ENCODE data around the gene MRPL11. TPM values are rescaled to one million over a fixed set of nuclear protein-coding genes. Genes with fewer than 3 reads are reported as not detected.

The MRPL11 gene
- total RNA-seq, 1 donor: 22.6 TPM

DNA sequence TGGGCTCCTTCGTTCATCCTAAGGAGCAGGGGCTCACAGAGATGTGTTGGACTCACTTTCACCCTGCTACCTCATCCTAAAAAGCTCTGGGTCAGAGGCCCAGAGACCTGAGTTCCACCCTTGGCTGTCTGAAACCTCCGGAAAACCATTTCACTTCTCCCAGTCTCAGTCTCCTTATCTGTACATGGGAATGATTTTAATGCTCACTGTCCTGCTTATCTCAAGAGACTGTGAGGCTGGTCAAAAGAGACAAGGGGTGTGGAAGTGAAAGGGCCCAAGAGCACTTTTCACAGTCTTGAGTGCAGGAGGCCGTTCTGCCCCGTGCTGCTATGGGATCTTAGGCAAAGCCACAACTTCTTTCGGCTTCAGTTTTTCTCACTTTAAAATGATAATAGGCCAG lies 31.0 kb downstream of the MRPL11 start:
- H3K9me3 ChIP-seq (ENCODE audit: low read depth, low read length): no peaks in the 10 kb centered on the region
- H3K4me3 ChIP-seq (ENCODE audit: low read length): no peak overlapping the region
- H3K27me3 ChIP-seq (ENCODE audit: insufficient read depth, low read length): peaks cover 7% of the 10 kb centered on the region
- H3K4me1 ChIP-seq (ENCODE audit: insufficient read depth, low read length): peaks cover 7% of the 10 kb centered on the region

- Histone ChIP-seq H3K27me3 (ENCODE audit: insufficient read depth, low read length) (no peaks in the 10 kb centered on the region), H3K4me3 (ENCODE audit: low read length) (no peak overlapping the region), H3K9me3 (ENCODE audit: low read depth, low read length) (no peaks in the 10 kb centered on the region), H3K4me1 (ENCODE audit: insufficient read depth, low read length) (no peaks in the 10 kb centered on the region)
These were observed 44.7 kb downstream of the MRPL11 start for GRCh38 chr11:66393954-66394353.

- Histone ChIP-seq H3K9me3 (ENCODE audit: low read depth, low read length) (no peaks in the 10 kb centered on the region), H3K4me1 (ENCODE audit: insufficient read depth, low read length) (peaks cover 2% of the 10 kb centered on the region), H3K4me3 (ENCODE audit: low read length) (no peak overlapping the region), H3K27me3 (ENCODE audit: insufficient read depth, low read length) (no peaks in the 10 kb centered on the region)
These were observed 47.3 kb downstream of the MRPL11 start for GRCh38 chr11:66391322-66391721.

DNA sequence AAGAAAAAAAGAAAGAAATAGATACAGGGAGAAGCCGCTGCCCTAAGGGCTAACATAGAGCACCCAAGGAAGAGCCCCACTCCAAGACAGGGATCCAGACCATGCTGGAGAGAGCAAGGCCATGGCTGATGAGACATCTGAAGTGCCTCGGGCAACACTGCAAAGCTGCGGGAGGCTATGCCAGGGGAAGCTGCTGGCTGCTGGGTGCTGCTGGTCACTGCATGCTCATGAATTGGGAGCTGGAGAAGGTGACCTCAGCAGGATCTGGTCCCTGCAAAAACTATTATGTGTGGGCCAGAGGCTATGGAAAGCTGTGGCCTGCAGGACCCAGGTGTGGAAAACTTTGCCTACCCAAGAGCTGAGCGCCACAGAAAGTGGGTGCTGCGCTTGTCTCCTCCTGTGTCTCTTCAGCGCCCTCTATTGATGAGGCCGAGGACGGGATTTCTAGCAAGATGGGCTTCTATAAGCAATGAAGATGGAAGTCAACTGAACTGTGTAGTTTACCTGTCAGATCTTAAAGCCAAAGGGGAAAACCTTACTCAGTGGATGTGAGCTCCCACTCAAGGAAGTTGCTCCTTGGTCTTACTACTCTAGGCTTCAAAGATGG lies 49.8 kb downstream of the MRPL11 start:
- Histone ChIP-seq H3K9me3 (ENCODE audit: low read depth, low read length) (no peaks in the 10 kb centered on the region), H3K4me1 (ENCODE audit: insufficient read depth, low read length) (peaks cover 7% of the 10 kb centered on the region), H3K27me3 (ENCODE audit: insufficient read depth, low read length) (no peaks in the 10 kb centered on the region), H3K4me3 (ENCODE audit: low read length) (no peak overlapping the region)

GRCh38 chr11:66386171-66387069 lies 52.2 kb downstream of the MRPL11 start:
- Histone ChIP-seq H3K4me1 (ENCODE audit: insufficient read depth, low read length) (peaks cover 7% of the 10 kb centered on the region), H3K9me3 (ENCODE audit: low read depth, low read length) (no peaks in the 10 kb centered on the region), H3K4me3 (ENCODE audit: low read length) (no peak overlapping the region), H3K27me3 (ENCODE audit: insufficient read depth, low read length) (no peaks in the 10 kb centered on the region)

Other genes starting within 250 kb of the MRPL11 start
- 11.2 TPM for gene KLC2, start 181.1 kb downstream of the MRPL11 start, total RNA-seq
- 40.5 TPM for gene RAB1B, start 170.2 kb downstream of the MRPL11 start, total RNA-seq
- 1.0 TPM for gene CNIH2, start 160.7 kb downstream of the MRPL11 start, total RNA-seq
- 13.1 TPM for gene YIF1A, start 149.7 kb downstream of the MRPL11 start, total RNA-seq
- gene TMEM151A, start 147.0 kb downstream of the MRPL11 start, total RNA-seq: 0.21 TPM
- gene CD248, start 121.8 kb downstream of the MRPL11 start, total RNA-seq: 1.5 TPM
- 4.8 TPM for gene RIN1, start 102.4 kb downstream of the MRPL11 start, total RNA-seq
- 51.7 TPM for gene BRMS1, start 93.7 kb downstream of the MRPL11 start, total RNA-seq
- gene B4GAT1, start 91.2 kb downstream of the MRPL11 start, total RNA-seq: 0.84 TPM
- 1.2 TPM for gene SLC29A2, start 67.1 kb downstream of the MRPL11 start, total RNA-seq
- gene NPAS4, start 17.8 kb downstream of the MRPL11 start, total RNA-seq: not detected
- 9.8 TPM for gene PELI3, start 28.1 kb upstream of the MRPL11 start, total RNA-seq
- 15.2 TPM for gene DPP3, start 41.6 kb upstream of the MRPL11 start, total RNA-seq
- 12.6 TPM for gene BBS1, start 71.8 kb upstream of the MRPL11 start, total RNA-seq
- 10.0 TPM for gene ZDHHC24, start 107.2 kb upstream of the MRPL11 start, total RNA-seq
- not detected for gene ACTN3, start 108.1 kb upstream of the MRPL11 start, total RNA-seq
- 14.5 TPM for gene CTSF, start 129.8 kb upstream of the MRPL11 start, total RNA-seq
- gene CCDC87, start 154.2 kb upstream of the MRPL11 start, total RNA-seq: 0.21 TPM
- gene CCS, start 154.3 kb upstream of the MRPL11 start, total RNA-seq: 10.7 TPM
- 76.4 TPM for gene RBM14, start 177.8 kb upstream of the MRPL11 start, total RNA-seq
- 112 TPM for gene RBM4, start 199.9 kb upstream of the MRPL11 start, total RNA-seq
- gene RBM4B, start 239.0 kb upstream of the MRPL11 start, total RNA-seq: 3.4 TPM